Fibroblast of the aortic adventitia (primary cell): Measurements from ENCODE around the gene CARM1. TPM values are rescaled to one million over a fixed set of nuclear protein-coding genes. Genes with fewer than 3 reads are reported as not detected.
"Not testable (repeated sequence)": the region's sequence is repeated elsewhere in the genome, so short reads cannot be mapped to it uniquely, and the experiment has no call there.

ENCODE experiments used
- DNase-seq: peaks from one replicate; pipeline ENCODE4 v3.0.0-alpha.2; 2010; ENCODE audit warnings: low read depth
- H3K4me3 ChIP-seq: 2 replicates; pipeline ENCODE4 v1.5.1; 2011; ENCODE audit warnings: low read depth, mild to moderate bottlenecking, control low read depth, low read length, moderate library complexity
- total RNA-seq: library from RNA; depleted of rRNA; stranded (reverse); fragments of >200 nt; gene quantifications from 2 replicates; pipeline ENCODE4 v1.2.3, GENCODE V29; 2012; ENCODE audit warnings: low replicate concordance
- TF ChIP-seq, protein P1 (sequence below): IDR thresholded peaks from 2 replicates; pipeline ENCODE4 v1.5.1; 2011; ENCODE audit warnings: mild to moderate bottlenecking, low read length, control low read depth, inconsistent platforms; ENCODE audit not compliant: insufficient read depth

Gene CARM1
- total RNA-seq, 1 donor, result 39.6 TPM

DNA sequence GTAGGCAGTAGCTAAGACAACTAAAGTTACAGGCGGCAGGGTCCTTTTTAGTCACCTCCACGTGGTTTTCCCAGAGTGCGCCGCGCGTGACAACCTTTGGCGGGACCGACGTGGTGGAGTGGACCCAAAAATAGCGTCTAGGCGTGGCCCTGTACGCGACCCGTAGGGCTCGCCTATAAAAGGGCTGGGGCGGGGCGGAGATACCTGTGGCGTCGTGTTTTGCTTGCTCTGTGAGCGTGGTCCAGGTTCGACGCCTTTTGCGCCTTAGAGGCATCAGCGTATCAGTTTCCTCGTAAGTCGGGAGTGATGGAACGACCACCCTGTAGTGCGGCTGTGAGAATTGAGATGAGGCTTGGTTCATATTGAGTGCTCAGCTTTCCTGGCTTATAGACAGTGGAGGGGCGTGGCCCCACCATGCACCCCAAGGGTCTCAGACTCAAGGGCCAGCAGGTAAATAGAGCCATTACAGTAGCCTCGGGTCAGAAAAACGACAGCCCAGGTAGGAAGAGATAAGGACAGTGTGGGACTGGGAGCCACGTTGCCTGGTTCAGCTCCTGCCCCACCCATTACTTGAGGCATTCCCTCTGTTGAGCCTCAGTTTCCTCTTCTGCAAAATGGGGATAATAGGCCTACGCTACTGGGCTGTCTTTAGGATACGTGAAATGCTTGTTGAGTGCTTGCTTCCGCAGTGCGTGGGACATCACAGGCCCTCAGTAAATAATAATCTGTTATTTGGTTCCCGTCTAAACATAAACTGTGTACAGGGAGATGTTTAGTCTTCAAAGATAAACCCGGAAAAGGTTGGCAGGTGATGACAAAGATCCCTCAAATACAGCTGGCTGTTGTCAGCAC, 34.6 kb upstream of the CARM1 start:
- TF ChIP-seq, protein P1, sequence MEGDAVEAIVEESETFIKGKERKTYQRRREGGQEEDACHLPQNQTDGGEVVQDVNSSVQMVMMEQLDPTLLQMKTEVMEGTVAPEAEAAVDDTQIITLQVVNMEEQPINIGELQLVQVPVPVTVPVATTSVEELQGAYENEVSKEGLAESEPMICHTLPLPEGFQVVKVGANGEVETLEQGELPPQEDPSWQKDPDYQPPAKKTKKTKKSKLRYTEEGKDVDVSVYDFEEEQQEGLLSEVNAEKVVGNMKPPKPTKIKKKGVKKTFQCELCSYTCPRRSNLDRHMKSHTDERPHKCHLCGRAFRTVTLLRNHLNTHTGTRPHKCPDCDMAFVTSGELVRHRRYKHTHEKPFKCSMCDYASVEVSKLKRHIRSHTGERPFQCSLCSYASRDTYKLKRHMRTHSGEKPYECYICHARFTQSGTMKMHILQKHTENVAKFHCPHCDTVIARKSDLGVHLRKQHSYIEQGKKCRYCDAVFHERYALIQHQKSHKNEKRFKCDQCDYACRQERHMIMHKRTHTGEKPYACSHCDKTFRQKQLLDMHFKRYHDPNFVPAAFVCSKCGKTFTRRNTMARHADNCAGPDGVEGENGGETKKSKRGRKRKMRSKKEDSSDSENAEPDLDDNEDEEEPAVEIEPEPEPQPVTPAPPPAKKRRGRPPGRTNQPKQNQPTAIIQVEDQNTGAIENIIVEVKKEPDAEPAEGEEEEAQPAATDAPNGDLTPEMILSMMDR, result no peak
- peak overlapping the region; percentile 77 for H3K4me3 ChIP-seq
- DNase-seq, result no peak

GRCh38 chr19:10837649-10838048, 33.7 kb upstream of the CARM1 start:
- H3K4me3 ChIP-seq, DNase-seq: not testable (repeated sequence)

DNA sequence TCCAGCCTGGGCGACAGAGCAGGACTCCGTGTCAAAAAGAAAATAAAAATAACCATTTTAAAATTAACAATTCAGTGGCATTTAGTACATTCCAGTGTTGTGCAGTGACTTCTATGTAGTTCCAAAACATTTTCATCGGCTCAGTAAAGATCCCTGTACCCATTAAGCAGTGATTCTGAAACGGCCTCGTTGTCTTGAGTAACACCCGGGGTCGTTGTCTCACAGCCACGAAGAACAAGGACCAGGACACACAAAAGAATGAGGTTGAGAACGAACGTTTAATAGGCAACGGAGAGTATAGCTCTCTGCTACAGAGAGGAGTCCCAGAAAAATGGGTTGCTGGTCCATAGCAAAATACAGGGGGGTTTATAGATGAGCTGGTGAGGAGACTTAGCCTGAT, 33.0 kb upstream of the CARM1 start:
- DNase-seq, result no peak
- no peak overlapping the region for H3K4me3 ChIP-seq
- TF ChIP-seq, protein P1, result no peak

DNA sequence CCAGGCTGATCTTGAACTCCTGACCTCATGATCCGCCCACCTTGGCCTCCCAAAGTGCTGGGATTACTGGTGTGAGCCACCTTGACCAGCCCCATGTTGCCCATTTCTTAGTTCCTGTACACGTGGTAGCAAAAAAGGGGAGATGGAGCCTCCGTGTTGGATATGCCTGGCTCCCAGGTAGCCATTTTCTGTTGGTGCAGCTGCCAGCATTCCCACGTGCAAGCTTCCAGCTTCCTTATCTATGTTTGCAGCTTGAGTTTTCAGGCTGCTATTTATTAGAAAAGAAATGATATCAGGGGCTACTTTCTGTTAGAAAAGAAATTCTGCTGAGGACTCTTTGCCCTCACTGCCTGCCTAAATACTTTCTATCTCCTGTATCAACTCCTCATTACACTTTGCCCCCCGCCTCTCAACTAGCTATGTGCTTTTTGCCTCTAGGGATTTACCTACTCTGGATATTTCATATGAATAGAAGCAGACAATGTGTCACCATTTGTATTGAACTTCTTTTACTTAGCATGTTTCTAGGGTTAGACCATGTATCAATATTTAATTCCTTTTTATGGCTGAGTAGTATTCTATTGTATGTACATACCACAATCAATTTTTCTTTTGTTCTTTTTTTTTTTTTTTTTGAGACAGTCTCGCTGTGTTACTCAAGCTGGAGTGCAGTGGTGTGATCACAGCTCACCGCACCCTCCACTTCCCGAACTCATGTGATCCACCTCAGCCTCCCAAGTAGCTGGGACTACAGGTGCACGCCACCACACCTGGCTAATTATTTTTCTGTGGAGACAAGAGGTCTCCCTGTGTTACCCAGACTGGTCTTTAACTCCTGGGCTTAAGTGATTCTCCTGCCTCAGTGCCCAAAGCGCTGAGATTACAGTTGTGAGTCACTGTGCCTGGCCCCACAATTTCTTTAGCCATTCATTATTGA, 32.0 kb upstream of the CARM1 start:
- TF ChIP-seq, protein P1, result no peak
- no peak for DNase-seq
- H3K4me3 ChIP-seq, result no peak overlapping the region

DNA sequence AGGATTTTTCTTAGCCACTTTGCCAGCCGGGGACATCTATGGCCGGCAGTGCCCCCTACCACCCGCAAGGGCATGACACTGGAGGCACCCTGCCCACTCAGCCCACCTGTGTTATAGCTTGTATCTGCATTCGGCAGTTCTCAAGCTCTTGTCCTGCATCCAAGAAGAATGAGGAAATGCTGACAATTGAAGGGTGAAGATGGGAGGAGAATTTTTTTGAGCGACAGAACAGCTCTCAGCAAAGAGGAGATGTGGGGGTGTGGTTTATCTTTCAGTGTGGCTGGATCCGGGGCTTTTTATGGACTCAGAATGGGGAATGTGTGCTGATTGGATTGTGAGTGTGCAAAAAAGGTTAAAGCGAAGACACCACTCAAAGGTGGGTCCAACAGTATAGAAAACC, 28.6 kb upstream of the CARM1 start:
- TF ChIP-seq, protein P1, result no peak
- H3K4me3 ChIP-seq, result no peak overlapping the region
- no peak for DNase-seq

DNA sequence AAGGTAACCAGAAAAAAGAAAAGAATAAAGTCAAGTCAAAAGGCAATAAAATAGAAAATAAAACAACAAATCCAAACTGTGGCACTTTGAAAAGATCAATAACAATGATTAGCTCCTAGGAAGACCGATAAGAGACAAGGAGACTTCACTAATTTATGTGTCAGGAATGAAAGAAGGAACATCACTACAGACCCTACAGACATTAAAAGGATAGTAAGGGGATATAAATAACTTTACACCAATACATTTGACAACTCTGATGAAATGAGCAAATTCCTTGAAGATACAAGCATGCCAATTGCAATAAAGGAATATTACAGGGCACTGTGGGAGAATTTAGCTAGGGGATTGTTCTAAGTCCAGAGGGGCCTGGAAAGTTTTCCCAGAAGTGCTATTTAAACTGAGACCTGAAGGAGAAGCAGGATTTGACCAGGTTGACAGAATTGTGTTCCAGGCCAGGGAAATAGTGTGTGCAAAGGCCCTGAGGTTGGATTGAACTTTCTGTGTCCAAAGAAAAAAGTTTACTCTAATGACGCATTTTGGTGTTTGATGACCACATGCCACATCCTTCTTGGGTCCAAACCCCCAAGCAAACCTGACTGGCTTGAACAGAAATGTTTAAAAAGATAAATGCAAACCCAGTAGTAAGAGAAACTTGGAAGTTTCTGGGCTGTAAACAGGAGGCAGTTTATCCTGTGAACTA, 24.7 kb upstream of the CARM1 start:
- no peak overlapping the region for H3K4me3 ChIP-seq
- no peak for DNase-seq
- TF ChIP-seq, protein P1, result no peak
